Measurements from ENCODE around the gene MROH9.

GRCh38 chr1:170929412-170929834 is 5.9 kb upstream of the MROH9 start:
- TF ChIP-seq ZFX (IDR thresholded peaks at IDR 0.05) (no peak), MAX (IDR thresholded peaks at IDR 0.05) (no peak), POLR2AphosphoS5 (IDR thresholded peaks at IDR 0.05; ENCODE audit: low read depth, low read length) (no peak), ZNF274 (IDR thresholded peaks at IDR 0.05; ENCODE audit: low read depth, low read length) (no peak), CEBPB (IDR thresholded peaks at IDR 0.05; ENCODE audit: low read depth) (no peak), YY1 (IDR thresholded peaks at IDR 0.05; ENCODE audit: extremely low read depth, insufficient replicate concordance, low read depth, low read length) (no peak), ZBTB33 (IDR thresholded peaks at IDR 0.05; ENCODE audit: extremely low read depth, insufficient replicate concordance, low read length) (no peak), EZH2 (IDR thresholded peaks at IDR 0.05) (no peak), SIN3A (IDR thresholded peaks at IDR 0.05; ENCODE audit: low read depth) (no peak), REST (IDR thresholded peaks at IDR 0.05; ENCODE audit: low read depth) (no peak), POLR2A (IDR thresholded peaks at IDR 0.05; ENCODE audit: borderline replicate concordance, extremely low read depth, insufficient read depth, insufficient read length) (no peak), RAD21 (IDR thresholded peaks at IDR 0.05; ENCODE audit: low read depth) (no peak), ELF1 (IDR thresholded peaks at IDR 0.05; ENCODE audit: borderline replicate concordance, low read depth) (no peak)
- TF ChIP-seq, protein P1, sequence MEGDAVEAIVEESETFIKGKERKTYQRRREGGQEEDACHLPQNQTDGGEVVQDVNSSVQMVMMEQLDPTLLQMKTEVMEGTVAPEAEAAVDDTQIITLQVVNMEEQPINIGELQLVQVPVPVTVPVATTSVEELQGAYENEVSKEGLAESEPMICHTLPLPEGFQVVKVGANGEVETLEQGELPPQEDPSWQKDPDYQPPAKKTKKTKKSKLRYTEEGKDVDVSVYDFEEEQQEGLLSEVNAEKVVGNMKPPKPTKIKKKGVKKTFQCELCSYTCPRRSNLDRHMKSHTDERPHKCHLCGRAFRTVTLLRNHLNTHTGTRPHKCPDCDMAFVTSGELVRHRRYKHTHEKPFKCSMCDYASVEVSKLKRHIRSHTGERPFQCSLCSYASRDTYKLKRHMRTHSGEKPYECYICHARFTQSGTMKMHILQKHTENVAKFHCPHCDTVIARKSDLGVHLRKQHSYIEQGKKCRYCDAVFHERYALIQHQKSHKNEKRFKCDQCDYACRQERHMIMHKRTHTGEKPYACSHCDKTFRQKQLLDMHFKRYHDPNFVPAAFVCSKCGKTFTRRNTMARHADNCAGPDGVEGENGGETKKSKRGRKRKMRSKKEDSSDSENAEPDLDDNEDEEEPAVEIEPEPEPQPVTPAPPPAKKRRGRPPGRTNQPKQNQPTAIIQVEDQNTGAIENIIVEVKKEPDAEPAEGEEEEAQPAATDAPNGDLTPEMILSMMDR (IDR thresholded peaks at IDR 0.05 in 2 of 3, conservative IDR thresholded peaks at IDR 0.05 in 1 of 3; ENCODE audit: borderline replicate concordance in 1 of 3, insufficient read depth in 1 of 3, low read depth in 2 of 3, low read length in 2 of 3) = no peak

Measured in HCT116 (cell line).